Central memory CD4-positive, alpha-beta T cell (primary cell): Measurements from ENCODE around the gene SCFD2.
"Not testable (repeated sequence)": the region's sequence is repeated elsewhere in the genome, so short reads cannot be mapped to it uniquely, and the experiment has no call there.

ENCODE experiments used
- DNase-seq: peaks from one replicate; pipeline ENCODE4 v3.0.0; 2022

SCFD2 gene

GRCh38 chr4:53185869-53186585, 179.8 kb downstream of the SCFD2 start:
- no peak for DNase-seq

- no peak for DNase-seq
Observed at GRCh38 chr4:53183754-53184153, 182.1 kb downstream of the SCFD2 start.

- not testable (repeated sequence) for DNase-seq
Observed at GRCh38 chr4:53177751-53178150, 188.1 kb downstream of the SCFD2 start.

- DNase-seq = no peak
Observed at GRCh38 chr4:53175640-53176039, 190.2 kb downstream of the SCFD2 start.

GRCh38 chr4:53174823-53175222, 191.0 kb downstream of the SCFD2 start:
- DNase-seq = no peak

GRCh38 chr4:53173576-53173975, 192.3 kb downstream of the SCFD2 start:
- no peak for DNase-seq

GRCh38 chr4:53171797-53172196, 194.1 kb downstream of the SCFD2 start:
- DNase-seq = no peak

- DNase-seq = no peak
Observed at GRCh38 chr4:53169695-53170617, 195.9 kb downstream of the SCFD2 start.

- no peak for DNase-seq
Observed at GRCh38 chr4:53168228-53168627, 197.6 kb downstream of the SCFD2 start.

- DNase-seq = no peak
Observed at GRCh38 chr4:53162969-53163368, 202.9 kb downstream of the SCFD2 start.

- DNase-seq = no peak
Observed at GRCh38 chr4:53161787-53162433, 204.0 kb downstream of the SCFD2 start.

- DNase-seq = no peak
Observed at GRCh38 chr4:53161051-53161786, 204.6 kb downstream of the SCFD2 start.

GRCh38 chr4:53156896-53157295, 209.0 kb downstream of the SCFD2 start:
- no peak for DNase-seq

GRCh38 chr4:53152467-53152866, 213.4 kb downstream of the SCFD2 start:
- DNase-seq = no peak

GRCh38 chr4:53151489-53151788, 214.4 kb downstream of the SCFD2 start:
- no peak for DNase-seq

- no peak for DNase-seq
Observed at GRCh38 chr4:53150631-53151488, 215.0 kb downstream of the SCFD2 start.

GRCh38 chr4:53147711-53148110, 218.2 kb downstream of the SCFD2 start:
- DNase-seq = no peak

GRCh38 chr4:53147197-53147596, 218.7 kb downstream of the SCFD2 start:
- DNase-seq = no peak

- no peak for DNase-seq
Observed at GRCh38 chr4:53141308-53141707, 224.6 kb downstream of the SCFD2 start.

GRCh38 chr4:53139256-53139655, 226.6 kb downstream of the SCFD2 start:
- DNase-seq = not testable (repeated sequence)

GRCh38 chr4:53137468-53137867, 228.4 kb downstream of the SCFD2 start:
- DNase-seq = no peak

GRCh38 chr4:53136954-53137353, 228.9 kb downstream of the SCFD2 start:
- no peak for DNase-seq
